OCI-LY7 (cell line): ENCODE measurements around the gene RALB. TPM values are rescaled to one million over a fixed set of nuclear protein-coding genes. Genes with fewer than 3 reads are reported as not detected.

ENCODE experiments used
- BruUV-seq: library from RNA; stranded (reverse); fragments of 400-500 nt; replicated peaks from 2 replicates; lab custom pipeline; 2021; lab: Mats Ljungman, UMichigan
- CTCF ChIA-PET: fragments of 300-600 bp; sonication (Branson Sonifier 250); formaldehyde crosslinking; loops from one replicate; lab custom pipeline; 2022; ENCODE audit warnings: antibody characterized with exemption; ENCODE audit not compliant: unreplicated experiment; lab: Charles Lee
- POLR2A ChIA-PET: fragments of 300-600 bp; sonication (Branson Sonifier 250); formaldehyde crosslinking; loops from one replicate; lab custom pipeline; 2022; ENCODE audit warnings: antibody characterized with exemption; lab: Charles Lee
- DNase-seq: peaks from one replicate; pipeline ENCODE4 v3.0.0-alpha.2; 2015; ENCODE audit warnings: low spot score
- H2AFZ ChIP-seq: fragments of 200-600 bp; sonication (generic), shearing (Covaris generic); 2 replicates; pipeline ENCODE4 v1.6.1; 2014; ENCODE audit warnings: mild to moderate bottlenecking, antibody characterized with exemption, low read length, moderate library complexity
- H3K27ac ChIP-seq: fragments of 200-600 bp; sonication (generic); 2 replicates; pipeline ENCODE4 v1.5.1; 2014; ENCODE audit warnings: mixed run types, low read depth, mild to moderate bottlenecking, moderate library complexity, low read length, inconsistent platforms; ENCODE audit not compliant: poor library complexity, severe bottlenecking
- H3K36me3 ChIP-seq: fragments of 200-600 bp; sonication (generic); 2 replicates; pipeline ENCODE4 v1.6.1; 2014; ENCODE audit warnings: mild to moderate bottlenecking, antibody characterized with exemption, low read length, moderate library complexity, mixed read lengths; ENCODE audit not compliant: insufficient read depth
- H3K4me1 ChIP-seq: fragments of 200-600 bp; sonication (generic); 2 replicates; pipeline ENCODE4 v1.5.1; 2014; ENCODE audit warnings: mild to moderate bottlenecking, low read length; ENCODE audit not compliant: insufficient read depth, poor library complexity, severe bottlenecking
- H3K4me2 ChIP-seq: fragments of 200-600 bp; sonication (generic); 2 replicates; pipeline ENCODE4 v1.6.1; 2014; ENCODE audit warnings: mild to moderate bottlenecking, low read length
- H3K4me3 ChIP-seq: fragments of 200-600 bp; sonication (generic); 2 replicates; pipeline ENCODE4 v1.5.1; 2014; ENCODE audit warnings: mild to moderate bottlenecking, low read depth, low read length; ENCODE audit not compliant: poor library complexity, severe bottlenecking
- H3K79me2 ChIP-seq: fragments of 200-600 bp; sonication (generic); 2 replicates; pipeline ENCODE4 v1.6.1; 2016; ENCODE audit warnings: low read depth, mild to moderate bottlenecking, low read length, moderate library complexity, mixed read lengths; ENCODE audit not compliant: insufficient read depth
- H3K9me2 ChIP-seq: fragments of 200-600 bp; sonication (generic); 2 replicates; pipeline ENCODE4 v1.6.1; 2016; ENCODE audit warnings: mild to moderate bottlenecking, low read length, mixed read lengths; ENCODE audit not compliant: insufficient read depth
- H3K9me3 ChIP-seq: fragments of 200-600 bp; sonication (generic); 2 replicates; pipeline ENCODE4 v1.6.1; 2014; ENCODE audit warnings: mild to moderate bottlenecking, mixed run types, low read length, mixed read lengths
- H4K20me1 ChIP-seq: fragments of 200-600 bp; sonication (generic); 2 replicates; pipeline ENCODE4 v1.6.1; 2014; ENCODE audit warnings: mild to moderate bottlenecking, antibody characterized with exemption, low read length, moderate library complexity, mixed read lengths; ENCODE audit not compliant: insufficient read depth
- EZH2phosphoT487 ChIP-seq: fragments of 200-600 bp; sonication (generic); IDR thresholded peaks from 2 replicates; pipeline ENCODE4 v1.6.1; 2018; ENCODE audit warnings: low read depth, borderline replicate concordance, mild to moderate bottlenecking, mixed run types, antibody characterized with exemption, low read length, moderate library complexity, mixed read lengths
- intact Hi-C: fragments of 100-400 bp; cut with micrococcal nuclease; formaldehyde crosslinking; loops from one replicate; pipeline ENCODE4 v1.10.0; 2022; ENCODE audit not compliant: unreplicated experiment
- total RNA-seq, 2 experiments: library from RNA; depleted of rRNA in 1 of 2; stranded (reverse); fragments of >200 nt in 1 of 2; shearing (Covaris generic) in 1 of 2; gene quantifications; 2 replicates each; pipeline ENCODE4 v1.2.3, GENCODE V29; 2014 to 2022
- TF ChIP-seq, protein P1 (sequence below): fragments of 200-600 bp; sonication (generic); conservative IDR thresholded peaks from 2 replicates; pipeline ENCODE4 v1.5.1; 2014; ENCODE audit warnings: mild to moderate bottlenecking, antibody characterized with exemption, low read length, moderate library complexity, mixed read lengths

RALB gene
- total RNA-seq, 2 experiments from 2014 or later = 16.2 to 23.6 TPM

- Histone ChIP-seq H3K4me1 (no peaks in the 10 kb centered on the region), H4K20me1 (no peaks in the 10 kb centered on the region), H3K9me2 (no peaks in the 10 kb centered on the region), H3K27ac (no peak overlapping the region), H3K4me3 (no peak overlapping the region), H3K79me2 (no peaks in the 10 kb centered on the region), H3K9me3 (no peaks in the 10 kb centered on the region), H3K4me2 (no peak overlapping the region), H2AFZ (no peak overlapping the region), H3K36me3 (no peaks in the 10 kb centered on the region)
- no TSS peak for BruUV-seq
- ChIA-PET POLR2A (no interaction called here), CTCF (no interaction called here)
- intact Hi-C loops = loop anchor here (10.0 kb wide), 1 partner anchor 481 kb away; no protein-coding TSS in a partner anchor
- TF ChIP-seq, protein P1, sequence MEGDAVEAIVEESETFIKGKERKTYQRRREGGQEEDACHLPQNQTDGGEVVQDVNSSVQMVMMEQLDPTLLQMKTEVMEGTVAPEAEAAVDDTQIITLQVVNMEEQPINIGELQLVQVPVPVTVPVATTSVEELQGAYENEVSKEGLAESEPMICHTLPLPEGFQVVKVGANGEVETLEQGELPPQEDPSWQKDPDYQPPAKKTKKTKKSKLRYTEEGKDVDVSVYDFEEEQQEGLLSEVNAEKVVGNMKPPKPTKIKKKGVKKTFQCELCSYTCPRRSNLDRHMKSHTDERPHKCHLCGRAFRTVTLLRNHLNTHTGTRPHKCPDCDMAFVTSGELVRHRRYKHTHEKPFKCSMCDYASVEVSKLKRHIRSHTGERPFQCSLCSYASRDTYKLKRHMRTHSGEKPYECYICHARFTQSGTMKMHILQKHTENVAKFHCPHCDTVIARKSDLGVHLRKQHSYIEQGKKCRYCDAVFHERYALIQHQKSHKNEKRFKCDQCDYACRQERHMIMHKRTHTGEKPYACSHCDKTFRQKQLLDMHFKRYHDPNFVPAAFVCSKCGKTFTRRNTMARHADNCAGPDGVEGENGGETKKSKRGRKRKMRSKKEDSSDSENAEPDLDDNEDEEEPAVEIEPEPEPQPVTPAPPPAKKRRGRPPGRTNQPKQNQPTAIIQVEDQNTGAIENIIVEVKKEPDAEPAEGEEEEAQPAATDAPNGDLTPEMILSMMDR = no peak
- no peak for TF ChIP-seq EZH2phosphoT487
- DNase-seq = no peak
Measured at GRCh38 chr2:120204022-120204405, 48.6 kb upstream of the RALB start.

- no peak overlapping the region for H2AFZ ChIP-seq
- no peaks in the 10 kb centered on the region for H3K36me3 ChIP-seq
- H3K4me3 ChIP-seq = no peak overlapping the region
- no peaks in the 10 kb centered on the region for H4K20me1 ChIP-seq
- CTCF ChIA-PET = no interaction called here
- H3K4me1 ChIP-seq = no peaks in the 10 kb centered on the region
- no peaks in the 10 kb centered on the region for H3K79me2 ChIP-seq
- H3K4me2 ChIP-seq = no peak overlapping the region
- H3K9me2 ChIP-seq = no peaks in the 10 kb centered on the region
- DNase-seq = no peak
- no TSS peak for BruUV-seq
- intact Hi-C loops = loop anchor here (10.0 kb wide), 1 partner anchor 480 kb away; no protein-coding TSS in a partner anchor
- POLR2A ChIA-PET = no interaction called here
- H3K9me3 ChIP-seq = no peaks in the 10 kb centered on the region
- H3K27ac ChIP-seq = no peak overlapping the region
- no peak for TF ChIP-seq EZH2phosphoT487
- TF ChIP-seq, protein P1 = no peak
Measured at GRCh38 chr2:120204417-120204816, 48.2 kb upstream of the RALB start.

DNA sequence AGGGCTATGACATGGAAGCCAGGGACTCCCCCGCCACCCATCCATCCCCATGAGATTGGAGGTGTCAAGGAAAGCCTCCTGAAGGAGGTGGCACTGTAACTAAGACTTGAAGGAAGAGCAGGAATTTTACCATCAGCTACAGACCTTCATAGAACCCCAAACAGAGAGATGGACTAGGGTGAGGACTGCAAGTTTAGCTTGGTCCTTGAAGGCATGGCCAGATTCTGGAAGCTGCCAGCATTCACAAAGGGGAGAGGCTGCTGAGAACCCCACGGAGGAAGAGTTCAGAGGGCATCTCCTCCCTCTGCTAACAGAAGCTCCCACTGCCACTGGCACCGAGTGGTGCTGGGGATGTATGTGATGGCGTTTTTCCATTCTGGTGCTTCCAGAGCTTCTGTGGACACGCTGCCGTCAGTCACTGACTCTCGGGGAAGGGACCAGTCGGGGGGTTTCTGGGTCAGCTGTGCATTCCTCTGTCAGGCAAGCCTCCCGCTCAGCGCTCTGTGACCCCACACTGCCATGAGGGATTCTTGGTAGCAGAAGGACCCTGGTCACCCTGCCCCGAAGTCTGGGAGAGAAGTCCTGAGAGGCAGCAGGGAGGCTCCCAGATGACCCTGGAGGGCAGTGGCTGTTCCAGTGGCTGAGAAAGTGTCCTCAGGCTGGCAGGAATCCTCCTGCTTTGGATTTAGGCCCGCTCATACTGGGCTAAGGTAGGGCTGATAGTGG is 47.5 kb upstream of the RALB start:
- intact Hi-C loops = loop anchor here (10.0 kb wide), 1 partner anchor 480 kb away; no protein-coding TSS in a partner anchor
- Histone ChIP-seq H4K20me1 (no peaks in the 10 kb centered on the region), H3K79me2 (no peaks in the 10 kb centered on the region), H3K4me2 (no peak overlapping the region), H3K4me1 (no peaks in the 10 kb centered on the region), H3K27ac (no peak overlapping the region), H2AFZ (no peak overlapping the region), H3K4me3 (no peak overlapping the region), H3K36me3 (no peaks in the 10 kb centered on the region), H3K9me3 (no peaks in the 10 kb centered on the region), H3K9me2 (no peaks in the 10 kb centered on the region)
- ChIA-PET POLR2A (no interaction called here), CTCF (no interaction called here)
- DNase-seq = no peak
- no TSS peak for BruUV-seq
- TF ChIP-seq EZH2phosphoT487 = no peak
- TF ChIP-seq, protein P1 = no peak
